ENCODE measurements around the gene TRANK1.
"Not testable (repeated sequence)": the region's sequence is repeated elsewhere in the genome, so short reads cannot be mapped to it uniquely, and the experiment has no call there.

The TRANK1 gene

GRCh38 chr3:36933540-36934296, 11.1 kb downstream of the TRANK1 start:
- Histone ChIP-seq H3K27me3 (ENCODE audit: control insufficient read depth, insufficient read depth, low read length) (no peaks in the 10 kb centered on the region), H3K27ac (ENCODE audit: low read depth, low read length) (peak overlapping the region; percentile 95), H3K9ac (ENCODE audit: low read length) (peak overlapping the region; percentile 69), H3K4me1 (ENCODE audit: control insufficient read depth, insufficient read depth, low read length) (peaks cover 33% of the 10 kb centered on the region), H3K9me3 (ENCODE audit: control insufficient read depth, insufficient read depth, low read depth, low read length) (no peaks in the 10 kb centered on the region), H3K36me3 (ENCODE audit: control insufficient read depth, insufficient read depth, low read length) (no peaks in the 10 kb centered on the region), H3K4me3 (ENCODE audit: low read depth, low read length) (no peak overlapping the region)

- H3K9me3 ChIP-seq (ENCODE audit: control insufficient read depth, insufficient read depth, low read depth, low read length); H3K27me3 ChIP-seq (ENCODE audit: control insufficient read depth, insufficient read depth, low read length); H3K36me3 ChIP-seq (ENCODE audit: control insufficient read depth, insufficient read depth, low read length); H3K27ac ChIP-seq (ENCODE audit: low read depth, low read length); H3K4me3 ChIP-seq (ENCODE audit: low read depth, low read length); H3K9ac ChIP-seq (ENCODE audit: low read length): not testable (repeated sequence)
- peaks cover 31% of the 10 kb centered on the region for H3K4me1 ChIP-seq (ENCODE audit: control insufficient read depth, insufficient read depth, low read length)
Observed at GRCh38 chr3:36931424-36931823, 13.4 kb downstream of the TRANK1 start.

GRCh38 chr3:36928220-36928619, 16.6 kb downstream of the TRANK1 start:
- no peaks in the 10 kb centered on the region for H3K27me3 ChIP-seq (ENCODE audit: control insufficient read depth, insufficient read depth, low read length)
- H3K36me3 ChIP-seq (ENCODE audit: control insufficient read depth, insufficient read depth, low read length), result no peaks in the 10 kb centered on the region
- peaks cover 25% of the 10 kb centered on the region for H3K4me1 ChIP-seq (ENCODE audit: control insufficient read depth, insufficient read depth, low read length)
- H3K9me3 ChIP-seq (ENCODE audit: control insufficient read depth, insufficient read depth, low read depth, low read length), result no peaks in the 10 kb centered on the region
- H3K27ac ChIP-seq (ENCODE audit: low read depth, low read length), result no peak overlapping the region
- H3K4me3 ChIP-seq (ENCODE audit: low read depth, low read length), result no peak overlapping the region
- no peak overlapping the region for H3K9ac ChIP-seq (ENCODE audit: low read length)

- Histone ChIP-seq H3K27me3 (ENCODE audit: control insufficient read depth, insufficient read depth, low read length) (no peaks in the 10 kb centered on the region), H3K27ac (ENCODE audit: low read depth, low read length) (no peak overlapping the region), H3K36me3 (ENCODE audit: control insufficient read depth, insufficient read depth, low read length) (no peaks in the 10 kb centered on the region), H3K9me3 (ENCODE audit: control insufficient read depth, insufficient read depth, low read depth, low read length) (peaks cover 4% of the 10 kb centered on the region), H3K4me3 (ENCODE audit: low read depth, low read length) (no peak overlapping the region), H3K4me1 (ENCODE audit: control insufficient read depth, insufficient read depth, low read length) (peaks cover 13% of the 10 kb centered on the region), H3K9ac (ENCODE audit: low read length) (no peak overlapping the region)
Observed at GRCh38 chr3:36926292-36926897, 18.5 kb downstream of the TRANK1 start.

- Histone ChIP-seq H3K9me3 (ENCODE audit: control insufficient read depth, insufficient read depth, low read depth, low read length) (peaks cover 14% of the 10 kb centered on the region), H3K36me3 (ENCODE audit: control insufficient read depth, insufficient read depth, low read length) (no peaks in the 10 kb centered on the region), H3K27ac (ENCODE audit: low read depth, low read length) (no peak overlapping the region), H3K27me3 (ENCODE audit: control insufficient read depth, insufficient read depth, low read length) (no peaks in the 10 kb centered on the region), H3K4me3 (ENCODE audit: low read depth, low read length) (no peak overlapping the region), H3K4me1 (ENCODE audit: control insufficient read depth, insufficient read depth, low read length) (peaks cover 13% of the 10 kb centered on the region), H3K9ac (ENCODE audit: low read length) (no peak overlapping the region)
Observed at GRCh38 chr3:36924744-36925521, 19.9 kb downstream of the TRANK1 start.

- Histone ChIP-seq H3K36me3 (ENCODE audit: control insufficient read depth, insufficient read depth, low read length) (no peaks in the 10 kb centered on the region), H3K9me3 (ENCODE audit: control insufficient read depth, insufficient read depth, low read depth, low read length) (peaks cover 14% of the 10 kb centered on the region), H3K4me1 (ENCODE audit: control insufficient read depth, insufficient read depth, low read length) (peaks cover 13% of the 10 kb centered on the region), H3K27ac (ENCODE audit: low read depth, low read length) (no peak overlapping the region), H3K9ac (ENCODE audit: low read length) (no peak overlapping the region), H3K4me3 (ENCODE audit: low read depth, low read length) (no peak overlapping the region), H3K27me3 (ENCODE audit: control insufficient read depth, insufficient read depth, low read length) (no peaks in the 10 kb centered on the region)
Observed at GRCh38 chr3:36923981-36924743, 20.7 kb downstream of the TRANK1 start.

GRCh38 chr3:36923523-36923943, 21.3 kb downstream of the TRANK1 start:
- Histone ChIP-seq H3K4me3 (ENCODE audit: low read depth, low read length) (no peak overlapping the region), H3K9ac (ENCODE audit: low read length) (no peak overlapping the region), H3K27me3 (ENCODE audit: control insufficient read depth, insufficient read depth, low read length) (no peaks in the 10 kb centered on the region), H3K9me3 (ENCODE audit: control insufficient read depth, insufficient read depth, low read depth, low read length) (peaks cover 14% of the 10 kb centered on the region), H3K4me1 (ENCODE audit: control insufficient read depth, insufficient read depth, low read length) (peaks cover 13% of the 10 kb centered on the region), H3K27ac (ENCODE audit: low read depth, low read length) (no peak overlapping the region), H3K36me3 (ENCODE audit: control insufficient read depth, insufficient read depth, low read length) (no peaks in the 10 kb centered on the region)

GRCh38 chr3:36920884-36921567, 23.8 kb downstream of the TRANK1 start:
- H3K27me3 ChIP-seq (ENCODE audit: control insufficient read depth, insufficient read depth, low read length), result no peaks in the 10 kb centered on the region
- no peak overlapping the region for H3K27ac ChIP-seq (ENCODE audit: low read depth, low read length)
- no peak overlapping the region for H3K9ac ChIP-seq (ENCODE audit: low read length)
- peaks cover 9% of the 10 kb centered on the region for H3K4me1 ChIP-seq (ENCODE audit: control insufficient read depth, insufficient read depth, low read length)
- no peak overlapping the region for H3K4me3 ChIP-seq (ENCODE audit: low read depth, low read length)
- no peaks in the 10 kb centered on the region for H3K36me3 ChIP-seq (ENCODE audit: control insufficient read depth, insufficient read depth, low read length)
- peaks cover 14% of the 10 kb centered on the region for H3K9me3 ChIP-seq (ENCODE audit: control insufficient read depth, insufficient read depth, low read depth, low read length)

- Histone ChIP-seq H3K4me1 (ENCODE audit: control insufficient read depth, insufficient read depth, low read length) (peaks cover 6% of the 10 kb centered on the region), H3K27me3 (ENCODE audit: control insufficient read depth, insufficient read depth, low read length) (no peaks in the 10 kb centered on the region), H3K4me3 (ENCODE audit: low read depth, low read length) (no peak overlapping the region), H3K9me3 (ENCODE audit: control insufficient read depth, insufficient read depth, low read depth, low read length) (peaks cover 14% of the 10 kb centered on the region), H3K9ac (ENCODE audit: low read length) (no peak overlapping the region), H3K27ac (ENCODE audit: low read depth, low read length) (no peak overlapping the region), H3K36me3 (ENCODE audit: control insufficient read depth, insufficient read depth, low read length) (no peaks in the 10 kb centered on the region)
Observed at GRCh38 chr3:36919439-36920160, 25.3 kb downstream of the TRANK1 start.

GRCh38 chr3:36918050-36918449, 26.8 kb downstream of the TRANK1 start:
- Histone ChIP-seq H3K27ac (ENCODE audit: low read depth, low read length) (no peak overlapping the region), H3K27me3 (ENCODE audit: control insufficient read depth, insufficient read depth, low read length) (no peaks in the 10 kb centered on the region), H3K9me3 (ENCODE audit: control insufficient read depth, insufficient read depth, low read depth, low read length) (peaks cover 14% of the 10 kb centered on the region), H3K9ac (ENCODE audit: low read length) (no peak overlapping the region), H3K4me1 (ENCODE audit: control insufficient read depth, insufficient read depth, low read length) (no peaks in the 10 kb centered on the region), H3K4me3 (ENCODE audit: low read depth, low read length) (no peak overlapping the region), H3K36me3 (ENCODE audit: control insufficient read depth, insufficient read depth, low read length) (no peaks in the 10 kb centered on the region)

Data from HUES6 (cell line).